ENCODE measurements around the gene DIS3.
A peak's percentile ranks its signal among the peaks of the same experiment; 100 is the strongest.
"Not testable (repeated sequence)": the region's sequence is repeated elsewhere in the genome, so short reads cannot be mapped to it uniquely, and the experiment has no call there.

The DIS3 gene

GRCh38 chr13:72745260-72745659 lies 36.4 kb downstream of the DIS3 start:
- DNase-seq, result no peak

GRCh38 chr13:72740015-72740414 lies 41.7 kb downstream of the DIS3 start:
- DNase-seq, result no peak

GRCh38 chr13:72737033-72737432 lies 44.7 kb downstream of the DIS3 start:
- DNase-seq, result no peak

DNA sequence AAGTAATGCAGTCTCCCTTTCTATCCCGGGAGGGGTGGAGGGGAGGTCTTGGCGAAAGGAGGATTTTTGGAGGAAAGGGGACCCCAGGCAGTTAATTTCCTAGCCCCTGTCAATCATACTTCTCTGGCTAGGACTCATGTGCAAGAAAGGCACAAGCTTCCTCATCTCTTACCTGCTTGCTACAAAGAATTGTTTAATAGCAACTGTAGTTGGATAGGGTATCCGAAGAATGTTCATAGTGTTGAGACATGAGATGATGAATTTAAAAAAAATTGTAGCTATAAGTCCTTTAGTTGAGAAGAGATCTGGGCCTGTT lies 53.5 kb downstream of the DIS3 start:
- no peak for DNase-seq

- peak; percentile 98 to 99 for DNase-seq
Measured at GRCh38 chr13:72727417-72728289, 54.0 kb downstream of the DIS3 start, which contains the start of the genes BORA and MZT1. Gene BORA, plus strand, starts transcription at chr13:72727923. Its CDS starts 1,018 bp downstream, at chr13:72728941. Gene MZT1, minus strand, starts transcription at chr13:72727629. Its CDS starts 27 bp downstream, at chr13:72727602.

DNA sequence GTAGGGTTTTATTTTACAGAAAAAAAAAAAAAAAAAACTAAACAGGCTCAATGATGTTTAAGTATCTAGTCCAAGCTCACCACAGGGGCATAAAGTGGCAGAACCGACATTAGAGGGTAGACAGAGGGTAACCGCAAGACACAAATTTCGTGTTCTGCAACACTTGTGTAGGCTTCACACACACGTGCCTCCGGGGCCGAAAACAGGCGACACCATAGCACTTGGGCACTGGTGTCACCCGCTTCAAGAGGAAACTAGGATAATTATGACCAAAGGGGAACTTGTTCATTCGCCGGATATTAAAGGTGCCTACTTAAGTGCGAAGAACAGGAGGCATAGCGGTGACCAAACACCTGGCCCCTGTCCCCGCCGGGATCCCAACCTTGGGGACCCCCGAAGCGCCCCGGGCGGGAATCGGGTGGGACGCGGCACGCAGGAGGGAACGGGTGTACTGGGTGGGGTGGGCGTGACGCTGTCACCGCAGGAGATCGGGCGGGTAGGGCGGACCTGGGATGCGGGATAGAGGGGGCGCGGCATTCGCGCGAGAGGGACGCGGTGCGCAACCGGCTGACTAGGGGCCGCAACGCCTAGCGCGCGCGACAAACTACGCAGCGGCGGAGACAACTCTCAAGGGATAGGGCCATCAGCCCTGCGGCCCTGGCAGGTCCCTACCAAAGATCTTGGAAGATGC lies 54.8 kb downstream of the DIS3 start:
- DNase-seq, result peak; percentile 68

DNA sequence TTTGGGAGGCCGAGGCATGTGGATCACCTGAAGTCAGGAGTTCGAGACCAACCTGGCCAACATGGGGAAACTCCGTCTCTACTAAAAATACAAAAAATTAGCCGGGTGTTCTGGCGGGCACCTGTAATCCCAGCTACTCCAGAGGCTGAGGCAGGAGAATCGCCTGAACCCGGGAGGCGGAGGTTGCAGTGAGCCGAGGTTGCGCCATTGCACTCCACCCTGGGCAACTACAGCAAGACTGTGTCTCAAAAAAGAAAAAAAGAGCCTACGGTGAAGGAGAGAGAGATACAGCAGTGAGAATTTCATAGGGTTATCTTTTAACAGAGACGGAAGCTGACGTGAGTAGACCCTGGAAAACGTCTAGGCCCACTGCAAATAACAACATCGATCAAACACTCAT lies 55.5 kb downstream of the DIS3 start:
- DNase-seq, result not testable (repeated sequence)

- no peak for DNase-seq
Measured at GRCh38 chr13:72716776-72717175, 64.9 kb downstream of the DIS3 start.

Data from inflammatory macrophage (primary cell).